ENCODE results near the gene CLCN3.

GRCh38 chr4:169618286-169618685 is 2.1 kb upstream of the CLCN3 start:
- TF ChIP-seq REST (IDR thresholded peaks at IDR 0.05; ENCODE audit: insufficient read depth in 1 of 2, low read depth in 2 of 2, low read length in 1 of 2) (no peak), TCF7L2 (IDR thresholded peaks at IDR 0.05; ENCODE audit: low read depth, low read length) (no peak), POLR2AphosphoS5 (IDR thresholded peaks at IDR 0.05; ENCODE audit: low read depth, low read length) (no peak)
- TF ChIP-seq, protein P1, sequence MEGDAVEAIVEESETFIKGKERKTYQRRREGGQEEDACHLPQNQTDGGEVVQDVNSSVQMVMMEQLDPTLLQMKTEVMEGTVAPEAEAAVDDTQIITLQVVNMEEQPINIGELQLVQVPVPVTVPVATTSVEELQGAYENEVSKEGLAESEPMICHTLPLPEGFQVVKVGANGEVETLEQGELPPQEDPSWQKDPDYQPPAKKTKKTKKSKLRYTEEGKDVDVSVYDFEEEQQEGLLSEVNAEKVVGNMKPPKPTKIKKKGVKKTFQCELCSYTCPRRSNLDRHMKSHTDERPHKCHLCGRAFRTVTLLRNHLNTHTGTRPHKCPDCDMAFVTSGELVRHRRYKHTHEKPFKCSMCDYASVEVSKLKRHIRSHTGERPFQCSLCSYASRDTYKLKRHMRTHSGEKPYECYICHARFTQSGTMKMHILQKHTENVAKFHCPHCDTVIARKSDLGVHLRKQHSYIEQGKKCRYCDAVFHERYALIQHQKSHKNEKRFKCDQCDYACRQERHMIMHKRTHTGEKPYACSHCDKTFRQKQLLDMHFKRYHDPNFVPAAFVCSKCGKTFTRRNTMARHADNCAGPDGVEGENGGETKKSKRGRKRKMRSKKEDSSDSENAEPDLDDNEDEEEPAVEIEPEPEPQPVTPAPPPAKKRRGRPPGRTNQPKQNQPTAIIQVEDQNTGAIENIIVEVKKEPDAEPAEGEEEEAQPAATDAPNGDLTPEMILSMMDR (IDR thresholded peaks at IDR 0.05): no peak

Data from Panc1 (cell line).